SK-MEL-5 (cell line): ENCODE results near the gene SEC63. TPM values are rescaled to one million over a fixed set of nuclear protein-coding genes. Genes with fewer than 3 reads are reported as not detected.

ENCODE experiments used
- small RNA-seq, 2 experiments: library from RNA; depleted of rRNA; stranded (forward); fragments of <200 nt; gene quantifications; one replicate each; pipeline ENCODE3, GENCODE V24; 2014
- total RNA-seq: library from RNA; depleted of rRNA; stranded (reverse); fragments of >200 nt; shearing (Covaris generic); gene quantifications from 2 replicates; pipeline ENCODE4 v1.2.3, GENCODE V29; 2014; rRNA removed

SEC63 gene
- total RNA-seq, 1 experiment from 2014 or later: 16.0 TPM

Small RNA genes within 50 kb of the gene (small RNA-seq; reads per million reads assigned to genes)
- gene MTHFD2P3: 0 reads per million in 2 experiments
- gene RF00045: 0 reads per million in 2 experiments
- gene RNU6-437P: 0 reads per million in 2 experiments

Other genes with a start within 250 kb of the SEC63 start
- gene SCML4, start 133.9 kb downstream of the SEC63 start, total RNA-seq: 0.77 and 0.98 TPM in 2 replicates
- gene OSTM1, start 116.5 kb upstream of the SEC63 start, total RNA-seq: 194 and 228 TPM in 2 replicates
- 0.18 and 0.24 TPM in 2 replicates for gene NR2E1, start 207.8 kb upstream of the SEC63 start, total RNA-seq